Middle frontal gyrus (tissue), 1 donor: ENCODE data around the gene OSBPL3.

ENCODE experiments used
- DNase-seq: peaks from one replicate; pipeline ENCODE4 v3.0.0-alpha.2; 2015; ENCODE audit warnings: low spot score; ENCODE audit errors: extremely low spot score

OSBPL3 gene

GRCh38 chr7:24958399-24958798 lies 21.6 kb downstream of the OSBPL3 start:
- no peak for DNase-seq

- DNase-seq = no peak
Measured at GRCh38 chr7:24956021-24956420, 24.0 kb downstream of the OSBPL3 start.

GRCh38 chr7:24955313-24955712 lies 24.7 kb downstream of the OSBPL3 start:
- no peak for DNase-seq

- DNase-seq = no peak
Measured at GRCh38 chr7:24952464-24952863, 27.5 kb downstream of the OSBPL3 start.

GRCh38 chr7:24951441-24951980 lies 28.5 kb downstream of the OSBPL3 start:
- DNase-seq = no peak

GRCh38 chr7:24949884-24950283 lies 30.1 kb downstream of the OSBPL3 start:
- no peak for DNase-seq

- no peak for DNase-seq
Measured at GRCh38 chr7:24948739-24949138, 31.2 kb downstream of the OSBPL3 start.

- no peak for DNase-seq
Measured at GRCh38 chr7:24946467-24946866, 33.5 kb downstream of the OSBPL3 start.

GRCh38 chr7:24945899-24946298 lies 34.1 kb downstream of the OSBPL3 start:
- DNase-seq = no peak

- no peak for DNase-seq
Measured at GRCh38 chr7:24943096-24943948, 36.7 kb downstream of the OSBPL3 start.

GRCh38 chr7:24942226-24942625 lies 37.8 kb downstream of the OSBPL3 start:
- no peak for DNase-seq

GRCh38 chr7:24939416-24939815 lies 40.6 kb downstream of the OSBPL3 start:
- DNase-seq = no peak

GRCh38 chr7:24936121-24936824 lies 43.7 kb downstream of the OSBPL3 start:
- no peak for DNase-seq

- no peak for DNase-seq
Measured at GRCh38 chr7:24933298-24933697, 46.7 kb downstream of the OSBPL3 start.

- DNase-seq = no peak
Measured at GRCh38 chr7:24932815-24933214, 47.2 kb downstream of the OSBPL3 start.

- no peak for DNase-seq
Measured at GRCh38 chr7:24932389-24932788, 47.6 kb downstream of the OSBPL3 start.

GRCh38 chr7:24931844-24932243 lies 48.1 kb downstream of the OSBPL3 start:
- no peak for DNase-seq

GRCh38 chr7:24930856-24931255 lies 49.1 kb downstream of the OSBPL3 start:
- DNase-seq = no peak

GRCh38 chr7:24926623-24927524 lies 53.1 kb downstream of the OSBPL3 start:
- no peak for DNase-seq

- DNase-seq = no peak
Measured at GRCh38 chr7:24924375-24924774, 55.6 kb downstream of the OSBPL3 start.

GRCh38 chr7:24923172-24923865 lies 56.7 kb downstream of the OSBPL3 start:
- no peak for DNase-seq
